ENCODE measurements around the gene DENND4A. TPM values are rescaled to one million over a fixed set of nuclear protein-coding genes. Genes with fewer than 3 reads are reported as not detected.

DENND4A gene
- total RNA-seq, 2 experiments from 2014 or later = 47.3 to 52.0 TPM

GRCh38 chr15:65642594-65642993 is 149.5 kb downstream of the DENND4A start:
- Mint-ChIP-seq H3K27me3 (no peaks in the 10 kb centered on the region), H3K36me3 (no peaks in the 10 kb centered on the region), H3K4me3 (no peak overlapping the region), H3K4me1 (peaks cover 10% of the 10 kb centered on the region), H3K27ac (no peak overlapping the region), H3K9me3 (ENCODE audit: low read depth) (no peaks in the 10 kb centered on the region)
- no peak for DNase-seq
- ATAC-seq = no peak
- CTCF ChIA-PET = interaction anchor here (1.1 to 1.8 kb wide), 3 partner anchors 9 to 215 kb away, joined by 4 to 7 read pairs (median 4); no protein-coding TSS in a partner anchor

- no peaks in the 10 kb centered on the region for H3K9me3 Mint-ChIP-seq (ENCODE audit: low read depth)
Observed at GRCh38 chr15:65641768-65642475, 150.2 kb downstream of the DENND4A start.

GRCh38 chr15:65639509-65639908 is 152.6 kb downstream of the DENND4A start:
- Mint-ChIP-seq H3K4me3 (no peak overlapping the region), H3K27me3 (no peaks in the 10 kb centered on the region), H3K9me3 (ENCODE audit: low read depth) (no peaks in the 10 kb centered on the region), H3K27ac (no peak overlapping the region), H3K36me3 (no peaks in the 10 kb centered on the region), H3K4me1 (peaks cover 10% of the 10 kb centered on the region)
- CTCF ChIA-PET = interaction anchor here (1.0 to 4.5 kb wide), 15 partner anchors 9 to 230 kb away, joined by 3 to 35 read pairs (median 7); partner anchors contain the start of genes INTS14 and RAB11A
- ATAC-seq (no peak), DNase-seq (no peak)

More at GRCh38 chr15:65641768-65642475, 150.2 kb downstream of the DENND4A start:
- CTCF ChIA-PET = interaction anchor here (1.1 to 1.9 kb wide), 6 partner anchors 10 to 215 kb away, joined by 4 to 7 read pairs (median 4); no protein-coding TSS in a partner anchor
- peaks cover 10% of the 10 kb centered on the region for H3K4me1 Mint-ChIP-seq
- H3K27ac Mint-ChIP-seq = no peak overlapping the region
- DNase-seq = no peak
- H3K36me3 Mint-ChIP-seq = no peaks in the 10 kb centered on the region
- no peak for ATAC-seq
- no peak overlapping the region for H3K4me3 Mint-ChIP-seq
- H3K27me3 Mint-ChIP-seq = no peaks in the 10 kb centered on the region

GRCh38 chr15:65638681-65639089 is 153.4 kb downstream of the DENND4A start:
- H3K27me3 Mint-ChIP-seq = no peaks in the 10 kb centered on the region
- peak; percentile 62 for DNase-seq
- H3K4me1 Mint-ChIP-seq = peaks cover 17% of the 10 kb centered on the region
- CTCF ChIA-PET = interaction anchor here (0.6 to 4.5 kb wide), 26 partner anchors 10 to 231 kb away, joined by 3 to 35 read pairs (median 4); partner anchors contain the start of genes INTS14, RAB11A and SLC24A1
- no peaks in the 10 kb centered on the region for H3K36me3 Mint-ChIP-seq
- H3K4me3 Mint-ChIP-seq = peak overlapping the region; percentile 52
- ATAC-seq = peak; percentile 78
- H3K9me3 Mint-ChIP-seq (ENCODE audit: low read depth) = no peaks in the 10 kb centered on the region
- H3K27ac Mint-ChIP-seq = peak overlapping the region; percentile 3

- ATAC-seq (no peak), DNase-seq (no peak)
- H3K4me1 Mint-ChIP-seq = peaks cover 21% of the 10 kb centered on the region
- H3K36me3 Mint-ChIP-seq = no peaks in the 10 kb centered on the region
- CTCF ChIA-PET = interaction anchor here (0.7 to 4.5 kb wide), 22 partner anchors 10 to 232 kb away, joined by 3 to 35 read pairs (median 5); partner anchors contain the start of genes INTS14, RAB11A and SLC24A1
- H3K9me3 Mint-ChIP-seq (ENCODE audit: low read depth) = no peaks in the 10 kb centered on the region
- no peak overlapping the region for H3K27ac Mint-ChIP-seq
- no peak overlapping the region for H3K4me3 Mint-ChIP-seq
- no peaks in the 10 kb centered on the region for H3K27me3 Mint-ChIP-seq
Observed at GRCh38 chr15:65638109-65638508, 154.0 kb downstream of the DENND4A start.

- ATAC-seq = no peak
Observed at GRCh38 chr15:65634356-65634755, 157.7 kb downstream of the DENND4A start.

GRCh38 chr15:65633752-65634151 is 158.3 kb downstream of the DENND4A start:
- ATAC-seq = no peak
- CTCF ChIA-PET = interaction anchor here (1.2 to 2.7 kb wide), 3 partner anchors 19 to 203 kb away, joined by 4 to 9 read pairs (median 4); partner anchors contain the start of gene INTS14

More at GRCh38 chr15:65634356-65634755, 157.7 kb downstream of the DENND4A start:
- no peaks in the 10 kb centered on the region for H3K27me3 Mint-ChIP-seq
- H3K4me1 Mint-ChIP-seq = peaks cover 49% of the 10 kb centered on the region
- CTCF ChIA-PET = interaction anchor here (0.9 to 1.4 kb wide), 2 partner anchors 20 to 198 kb away, joined by 3 to 4 read pairs; no protein-coding TSS in a partner anchor
- no peak for DNase-seq
- H3K27ac Mint-ChIP-seq = no peak overlapping the region
- H3K4me3 Mint-ChIP-seq = no peak overlapping the region
- H3K9me3 Mint-ChIP-seq (ENCODE audit: low read depth) = no peaks in the 10 kb centered on the region
- H3K36me3 Mint-ChIP-seq = peaks cover 4% of the 10 kb centered on the region

GRCh38 chr15:65632780-65633375 is 159.2 kb downstream of the DENND4A start:
- Mint-ChIP-seq H3K27ac (no peak overlapping the region), H3K27me3 (no peaks in the 10 kb centered on the region), H3K4me1 (peaks cover 39% of the 10 kb centered on the region), H3K4me3 (no peak overlapping the region), H3K9me3 (ENCODE audit: low read depth) (no peaks in the 10 kb centered on the region), H3K36me3 (peaks cover 4% of the 10 kb centered on the region)
- no peak for DNase-seq
- CTCF ChIA-PET = interaction anchor here (0.9 to 2.7 kb wide), 3 partner anchors 22 to 204 kb away, joined by 3 to 9 read pairs (median 4); partner anchors contain the start of gene INTS14
- no peak for ATAC-seq

More at GRCh38 chr15:65633752-65634151, 158.3 kb downstream of the DENND4A start:
- H3K36me3 Mint-ChIP-seq = peaks cover 4% of the 10 kb centered on the region
- H3K27me3 Mint-ChIP-seq = no peaks in the 10 kb centered on the region
- H3K9me3 Mint-ChIP-seq (ENCODE audit: low read depth) = no peaks in the 10 kb centered on the region
- no peak overlapping the region for H3K27ac Mint-ChIP-seq
- H3K4me1 Mint-ChIP-seq = peaks cover 45% of the 10 kb centered on the region
- no peak overlapping the region for H3K4me3 Mint-ChIP-seq
- DNase-seq = no peak

- DNase-seq (no peak), ATAC-seq (peak; percentile 35)
- no peaks in the 10 kb centered on the region for H3K9me3 Mint-ChIP-seq (ENCODE audit: low read depth)
- no peaks in the 10 kb centered on the region for H3K27me3 Mint-ChIP-seq
- peak overlapping the region; percentile 29 for H3K4me3 Mint-ChIP-seq
- CTCF ChIA-PET = interaction anchor here (0.9 to 2.7 kb wide), 9 partner anchors 9 to 454 kb away, joined by 3 to 9 read pairs (median 4); partner anchors contain the start of genes INTS14 and RAB11A
- H3K27ac Mint-ChIP-seq = peak overlapping the region; percentile 63
- peaks cover 4% of the 10 kb centered on the region for H3K36me3 Mint-ChIP-seq
- peaks cover 39% of the 10 kb centered on the region for H3K4me1 Mint-ChIP-seq
Observed at GRCh38 chr15:65631503-65631902, 160.6 kb downstream of the DENND4A start.

GRCh38 chr15:65630760-65631159 is 161.3 kb downstream of the DENND4A start:
- Mint-ChIP-seq H3K27ac (peak overlapping the region; percentile 27), H3K4me1 (peaks cover 39% of the 10 kb centered on the region), H3K4me3 (no peak overlapping the region), H3K36me3 (peaks cover 4% of the 10 kb centered on the region), H3K9me3 (ENCODE audit: low read depth) (no peaks in the 10 kb centered on the region), H3K27me3 (no peaks in the 10 kb centered on the region)
- ATAC-seq (peak; percentile 77), DNase-seq (peak; percentile 68)
- CTCF ChIA-PET = interaction anchor here (0.7 to 1.8 kb wide), 7 partner anchors 10 to 454 kb away, joined by 3 to 6 read pairs (median 3); no protein-coding TSS in a partner anchor

GRCh38 chr15:65629548-65629947 is 162.5 kb downstream of the DENND4A start:
- ATAC-seq (no peak), DNase-seq (no peak)
- Mint-ChIP-seq H3K27ac (no peak overlapping the region), H3K27me3 (no peaks in the 10 kb centered on the region), H3K4me3 (no peak overlapping the region), H3K9me3 (ENCODE audit: low read depth) (no peaks in the 10 kb centered on the region), H3K36me3 (peaks cover 4% of the 10 kb centered on the region), H3K4me1 (peaks cover 39% of the 10 kb centered on the region)
- CTCF ChIA-PET = interaction anchor here (1.4 to 4.7 kb wide), 3 partner anchors 9 to 207 kb away, joined by 4 to 26 read pairs (median 6); partner anchors contain the start of gene INTS14

GRCh38 chr15:65626856-65627255 is 165.2 kb downstream of the DENND4A start:
- CTCF ChIA-PET = interaction anchor here (0.5 to 4.7 kb wide), 2 partner anchors 11 to 1154 kb away, joined by 3 to 26 read pairs; no protein-coding TSS in a partner anchor
- Mint-ChIP-seq H3K4me1 (peaks cover 17% of the 10 kb centered on the region), H3K27ac (no peak overlapping the region), H3K4me3 (no peak overlapping the region), H3K27me3 (no peaks in the 10 kb centered on the region), H3K9me3 (ENCODE audit: low read depth) (no peaks in the 10 kb centered on the region), H3K36me3 (peaks cover 2% of the 10 kb centered on the region)
- no peak for DNase-seq
- ATAC-seq = no peak

GRCh38 chr15:65623103-65623502 is 169.0 kb downstream of the DENND4A start:
- Mint-ChIP-seq H3K27ac (no peak overlapping the region), H3K9me3 (ENCODE audit: low read depth) (no peaks in the 10 kb centered on the region), H3K27me3 (no peaks in the 10 kb centered on the region), H3K36me3 (no peaks in the 10 kb centered on the region), H3K4me3 (no peak overlapping the region), H3K4me1 (peaks cover 3% of the 10 kb centered on the region)
- ATAC-seq (no peak), DNase-seq (no peak)
- CTCF ChIA-PET = interaction anchor here (4.0 kb wide), 1 partner anchor 14 kb away, joined by 11 read pairs; no protein-coding TSS in a partner anchor

Measured in activated CD8-positive, alpha-beta memory T cell treated with anti-CD3 and anti-CD28 coated beads, Interleukin-2, amount 10 ng/mL, durations not matched to agents 7 days and 5 days (primary cell).